NOMO-1 treated with DMSO at 0.1 percent for 48 hours (cell line): ENCODE measurements around the gene GPR146.
"Not testable (repeated sequence)": the region's sequence is repeated elsewhere in the genome, so short reads cannot be mapped to it uniquely, and the experiment has no call there.

Source experiments
- DNase-seq: peaks from one replicate; lab custom pipeline; 2025; ENCODE audit not compliant: unreplicated experiment; lab: John Stamatoyannopoulos, UW

The GPR146 gene

GRCh38 chr7:1074018-1074417 lies 29.7 kb downstream of the GPR146 start:
- DNase-seq: not testable (repeated sequence)

- no peak for DNase-seq
Measured at GRCh38 chr7:1074593-1075431, 30.5 kb downstream of the GPR146 start.

GRCh38 chr7:1076184-1077072 lies 32.1 kb downstream of the GPR146 start:
- DNase-seq: no peak

- DNase-seq: no peak
Measured at GRCh38 chr7:1078519-1078918, 34.2 kb downstream of the GPR146 start.

GRCh38 chr7:1078985-1079384 lies 34.6 kb downstream of the GPR146 start:
- no peak for DNase-seq

- no peak for DNase-seq
Measured at GRCh38 chr7:1079546-1079945, 35.2 kb downstream of the GPR146 start.

- DNase-seq: no peak
Measured at GRCh38 chr7:1080252-1080920, 36.0 kb downstream of the GPR146 start.

- no peak for DNase-seq
Measured at GRCh38 chr7:1080921-1081255, 36.5 kb downstream of the GPR146 start.

GRCh38 chr7:1081336-1081735 lies 37.0 kb downstream of the GPR146 start:
- DNase-seq: no peak

- DNase-seq: no peak
Measured at GRCh38 chr7:1081931-1082401, 37.6 kb downstream of the GPR146 start.

- no peak for DNase-seq
Measured at GRCh38 chr7:1083729-1084657, 39.6 kb downstream of the GPR146 start.

GRCh38 chr7:1085266-1085665 lies 40.9 kb downstream of the GPR146 start:
- DNase-seq: no peak

- DNase-seq: no peak
Measured at GRCh38 chr7:1085910-1086421, 41.6 kb downstream of the GPR146 start.

GRCh38 chr7:1086588-1087464 lies 42.5 kb downstream of the GPR146 start:
- peak; percentile 56 for DNase-seq

GRCh38 chr7:1087465-1087814 lies 43.1 kb downstream of the GPR146 start:
- DNase-seq: no peak

- no peak for DNase-seq
Measured at GRCh38 chr7:1087952-1088920, 43.9 kb downstream of the GPR146 start, which contains the start of gene GPER1. Gene GPER1 (plus strand): TSS chr7:1088113. CDS start chr7:1091729, 3,616 bp downstream.

- DNase-seq: no peak
Measured at GRCh38 chr7:1090236-1090635, 45.9 kb downstream of the GPR146 start.
